SK-N-SH treated with all-trans-retinoic acid at 6 μM for 48 hours (cell line): ENCODE results near the gene MPP2.
"Not testable (repeated sequence)": the region's sequence is repeated elsewhere in the genome, so short reads cannot be mapped to it uniquely, and the experiment has no call there.

Source experiments
- ATAC-seq: fragments of 200-7000 bp; cut with Tn5 transposase; 3 replicates; pipeline ENCODE4 v1.9.1; 2020; ENCODE audit warnings: mild to moderate bottlenecking, moderate library complexity
- ARNTL ChIP-seq: fragments of 450-650 bp; formaldehyde crosslinking; IDR thresholded peaks from 2 replicates; pipeline ENCODE4 v1.5.0; 2020; ENCODE audit warnings: low read depth, mild to moderate bottlenecking, moderate library complexity, borderline replicate concordance
- BACH2 ChIP-seq: fragments of 250-450 bp; sonication (Bioruptor Pico); IDR thresholded peaks from 2 replicates; pipeline ENCODE4 v1.9.0; 2021; ENCODE audit warnings: mild to moderate bottlenecking, borderline replicate concordance
- CSDC2 ChIP-seq: fragments of 250-450 bp; sonication (Bioruptor Pico); IDR thresholded peaks from 2 replicates; pipeline ENCODE4 v1.5.0; 2020; ENCODE audit warnings: mild to moderate bottlenecking, moderate library complexity
- GLIS3 ChIP-seq: fragments of 250-450 bp; sonication (Bioruptor Pico); IDR thresholded peaks from 2 replicates; pipeline ENCODE4 v1.5.0; 2020; ENCODE audit warnings: mild to moderate bottlenecking, moderate library complexity
- ISL1 ChIP-seq: fragments of 250-450 bp; sonication (Bioruptor Pico); IDR thresholded peaks from 2 replicates; pipeline ENCODE4 v2.1.2; 2022; ENCODE audit warnings: mild to moderate bottlenecking, moderate library complexity
- PPARA ChIP-seq: fragments of 250-450 bp; sonication (Bioruptor Pico); IDR thresholded peaks from 2 replicates; pipeline ENCODE4 v1.5.0; 2020; ENCODE audit warnings: mild to moderate bottlenecking, borderline replicate concordance
- RARB ChIP-seq: fragments of 250-450 bp; sonication (Bioruptor Pico); IDR thresholded peaks from 2 replicates; pipeline ENCODE4 v1.8.0; 2021; ENCODE audit warnings: mild to moderate bottlenecking, moderate library complexity
- SNAI2 ChIP-seq: fragments of 250-450 bp; sonication (Bioruptor Pico); IDR thresholded peaks from 2 replicates; pipeline ENCODE4 v1.5.0; 2020; ENCODE audit warnings: mild to moderate bottlenecking, moderate library complexity
- TCF4 ChIP-seq: fragments of 250-450 bp; sonication (Bioruptor Pico); IDR thresholded peaks from 2 replicates; pipeline ENCODE4 v1.8.0; 2021; ENCODE audit warnings: mild to moderate bottlenecking, moderate library complexity, borderline replicate concordance
- ZC3H10 ChIP-seq: fragments of 250-450 bp; sonication (Bioruptor Pico); IDR thresholded peaks from 2 replicates; pipeline ENCODE4 v1.5.1; 2021; ENCODE audit warnings: mild to moderate bottlenecking, moderate library complexity
- ZFP3 ChIP-seq: fragments of 250-450 bp; sonication (Bioruptor Pico); IDR thresholded peaks from 2 replicates; pipeline ENCODE4 v1.5.0; 2020; ENCODE audit warnings: mild to moderate bottlenecking, moderate library complexity
- ZFP30 ChIP-seq: fragments of 450-650 bp; formaldehyde crosslinking; IDR thresholded peaks from 2 replicates; pipeline ENCODE4 v1.5.0; 2022; ENCODE audit warnings: mild to moderate bottlenecking, moderate library complexity
- ZNF565 ChIP-seq: fragments of 450-650 bp; formaldehyde crosslinking; conservative IDR thresholded peaks from 2 replicates; pipeline ENCODE4 v1.5.0; 2020; ENCODE audit warnings: low read depth, mild to moderate bottlenecking, moderate library complexity
- ZNF70 ChIP-seq: fragments of 450-650 bp; formaldehyde crosslinking; IDR thresholded peaks from 2 replicates; pipeline ENCODE4 v1.5.0; 2020; ENCODE audit warnings: mild to moderate bottlenecking, moderate library complexity
- ZNF8 ChIP-seq: fragments of 450-650 bp; formaldehyde crosslinking; IDR thresholded peaks from 2 replicates; pipeline ENCODE4 v1.5.0; 2020; ENCODE audit warnings: mild to moderate bottlenecking, moderate library complexity
- TF ChIP-seq, protein P1 (sequence below): fragments of 250-450 bp; sonication (Bioruptor Pico); IDR thresholded peaks from 2 replicates; pipeline ENCODE4 v1.5.0; 2020; ENCODE audit warnings: mild to moderate bottlenecking, moderate library complexity
- TF ChIP-seq, protein P2 (sequence below): fragments of 250-450 bp; sonication (Bioruptor Pico); IDR thresholded peaks from 2 replicates; pipeline ENCODE4 v1.5.1; 2020; ENCODE audit warnings: low read depth, mild to moderate bottlenecking, moderate library complexity
- TF ChIP-seq, protein P3 (sequence below): fragments of 250-450 bp; sonication (Bioruptor Pico); IDR thresholded peaks from 2 replicates; pipeline ENCODE4 v1.5.1; 2021; ENCODE audit warnings: mild to moderate bottlenecking, moderate library complexity
- TF ChIP-seq, protein P4 (sequence below): fragments of 250-450 bp; sonication (Bioruptor Pico); IDR thresholded peaks from 2 replicates; pipeline ENCODE4 v1.8.0; 2020; ENCODE audit warnings: mild to moderate bottlenecking, moderate library complexity, borderline replicate concordance

MPP2 gene

DNA sequence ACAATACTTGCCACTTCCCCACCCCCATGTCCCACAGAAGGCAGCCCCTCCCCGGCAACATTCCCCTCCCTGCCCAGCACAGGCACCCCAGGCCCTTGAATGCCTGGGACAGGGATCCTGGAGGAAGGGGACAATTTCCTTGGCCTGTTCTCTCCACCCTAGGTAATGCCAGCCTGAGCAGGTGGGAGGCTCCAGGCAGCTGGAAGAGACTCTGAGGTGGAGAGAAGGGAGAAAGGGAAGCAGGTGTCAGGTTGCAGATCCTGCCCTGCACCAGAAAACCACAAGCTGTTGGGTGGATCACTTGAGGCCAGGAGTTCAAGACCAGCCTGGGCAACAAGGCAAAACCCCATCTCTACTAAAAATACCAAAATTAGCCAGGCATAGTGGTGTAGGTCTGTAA, 8.9 kb downstream of the MPP2 start:
- no peak for ATAC-seq

DNA sequence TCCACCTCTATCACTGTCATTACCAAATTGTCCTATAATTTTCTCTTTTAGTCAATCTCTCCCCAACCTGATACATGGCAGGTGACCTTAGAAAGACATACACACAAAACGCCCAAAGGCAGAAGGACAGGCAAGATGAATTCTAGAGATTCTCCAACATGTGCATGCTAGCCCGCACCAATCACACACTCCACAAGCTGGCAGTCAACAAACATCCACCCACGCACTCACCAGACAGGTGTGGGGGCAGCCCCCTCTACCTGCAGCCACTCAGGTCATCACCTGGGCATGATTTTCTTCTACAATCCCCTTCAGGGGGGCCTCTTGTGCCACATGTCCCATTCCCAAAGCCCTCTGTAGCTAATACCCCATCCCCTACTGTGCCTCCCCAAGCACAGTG, 9.5 kb downstream of the MPP2 start:
- ATAC-seq, result no peak
- no peak for TF ChIP-seq PPARA

More for the DNA sequence above, 8.9 kb downstream of the MPP2 start:
- TF ChIP-seq GLIS3 (CRISPR knock-in tag) (no peak), ZNF8 (no peak), RARB (CRISPR knock-in tag) (no peak), ISL1 (CRISPR knock-in tag) (no peak), ZNF565 (CRISPR knock-in tag) (no peak), ZFP30 (CRISPR knock-in tag) (no peak), TCF4 (CRISPR knock-in tag) (no peak), CSDC2 (CRISPR knock-in tag) (no peak), SNAI2 (CRISPR knock-in tag) (no peak), BACH2 (no peak), ZC3H10 (CRISPR knock-in tag) (no peak), ZNF70 (CRISPR knock-in tag) (no peak), ARNTL (no peak), PPARA (no peak), ZFP3 (CRISPR knock-in tag) (no peak)
- TF ChIP-seq, protein P1, sequence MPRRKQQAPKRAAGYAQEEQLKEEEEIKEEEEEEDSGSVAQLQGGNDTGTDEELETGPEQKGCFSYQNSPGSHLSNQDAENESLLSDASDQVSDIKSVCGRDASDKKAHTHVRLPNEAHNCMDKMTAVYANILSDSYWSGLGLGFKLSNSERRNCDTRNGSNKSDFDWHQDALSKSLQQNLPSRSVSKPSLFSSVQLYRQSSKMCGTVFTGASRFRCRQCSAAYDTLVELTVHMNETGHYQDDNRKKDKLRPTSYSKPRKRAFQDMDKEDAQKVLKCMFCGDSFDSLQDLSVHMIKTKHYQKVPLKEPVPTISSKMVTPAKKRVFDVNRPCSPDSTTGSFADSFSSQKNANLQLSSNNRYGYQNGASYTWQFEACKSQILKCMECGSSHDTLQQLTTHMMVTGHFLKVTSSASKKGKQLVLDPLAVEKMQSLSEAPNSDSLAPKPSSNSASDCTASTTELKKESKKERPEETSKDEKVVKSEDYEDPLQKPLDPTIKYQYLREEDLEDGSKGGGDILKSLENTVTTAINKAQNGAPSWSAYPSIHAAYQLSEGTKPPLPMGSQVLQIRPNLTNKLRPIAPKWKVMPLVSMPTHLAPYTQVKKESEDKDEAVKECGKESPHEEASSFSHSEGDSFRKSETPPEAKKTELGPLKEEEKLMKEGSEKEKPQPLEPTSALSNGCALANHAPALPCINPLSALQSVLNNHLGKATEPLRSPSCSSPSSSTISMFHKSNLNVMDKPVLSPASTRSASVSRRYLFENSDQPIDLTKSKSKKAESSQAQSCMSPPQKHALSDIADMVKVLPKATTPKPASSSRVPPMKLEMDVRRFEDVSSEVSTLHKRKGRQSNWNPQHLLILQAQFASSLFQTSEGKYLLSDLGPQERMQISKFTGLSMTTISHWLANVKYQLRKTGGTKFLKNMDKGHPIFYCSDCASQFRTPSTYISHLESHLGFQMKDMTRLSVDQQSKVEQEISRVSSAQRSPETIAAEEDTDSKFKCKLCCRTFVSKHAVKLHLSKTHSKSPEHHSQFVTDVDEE (CRISPR knock-in tag), result no peak
- TF ChIP-seq, protein P2, sequence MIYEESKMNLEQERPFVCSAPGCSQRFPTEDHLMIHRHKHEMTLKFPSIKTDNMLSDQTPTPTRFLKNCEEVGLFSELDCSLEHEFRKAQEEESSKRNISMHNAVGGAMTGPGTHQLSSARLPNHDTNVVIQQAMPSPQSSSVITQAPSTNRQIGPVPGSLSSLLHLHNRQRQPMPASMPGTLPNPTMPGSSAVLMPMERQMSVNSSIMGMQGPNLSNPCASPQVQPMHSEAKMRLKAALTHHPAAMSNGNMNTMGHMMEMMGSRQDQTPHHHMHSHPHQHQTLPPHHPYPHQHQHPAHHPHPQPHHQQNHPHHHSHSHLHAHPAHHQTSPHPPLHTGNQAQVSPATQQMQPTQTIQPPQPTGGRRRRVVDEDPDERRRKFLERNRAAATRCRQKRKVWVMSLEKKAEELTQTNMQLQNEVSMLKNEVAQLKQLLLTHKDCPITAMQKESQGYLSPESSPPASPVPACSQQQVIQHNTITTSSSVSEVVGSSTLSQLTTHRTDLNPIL (CRISPR knock-in tag), result no peak
- TF ChIP-seq, protein P3, sequence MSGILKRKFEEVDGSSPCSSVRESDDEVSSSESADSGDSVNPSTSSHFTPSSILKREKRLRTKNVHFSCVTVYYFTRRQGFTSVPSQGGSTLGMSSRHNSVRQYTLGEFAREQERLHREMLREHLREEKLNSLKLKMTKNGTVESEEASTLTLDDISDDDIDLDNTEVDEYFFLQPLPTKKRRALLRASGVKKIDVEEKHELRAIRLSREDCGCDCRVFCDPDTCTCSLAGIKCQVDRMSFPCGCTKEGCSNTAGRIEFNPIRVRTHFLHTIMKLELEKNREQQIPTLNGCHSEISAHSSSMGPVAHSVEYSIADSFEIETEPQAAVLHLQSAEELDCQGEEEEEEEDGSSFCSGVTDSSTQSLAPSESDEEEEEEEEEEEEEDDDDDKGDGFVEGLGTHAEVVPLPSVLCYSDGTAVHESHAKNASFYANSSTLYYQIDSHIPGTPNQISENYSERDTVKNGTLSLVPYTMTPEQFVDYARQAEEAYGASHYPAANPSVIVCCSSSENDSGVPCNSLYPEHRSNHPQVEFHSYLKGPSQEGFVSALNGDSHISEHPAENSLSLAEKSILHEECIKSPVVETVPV (CRISPR knock-in tag), result no peak
- TF ChIP-seq, protein P4, sequence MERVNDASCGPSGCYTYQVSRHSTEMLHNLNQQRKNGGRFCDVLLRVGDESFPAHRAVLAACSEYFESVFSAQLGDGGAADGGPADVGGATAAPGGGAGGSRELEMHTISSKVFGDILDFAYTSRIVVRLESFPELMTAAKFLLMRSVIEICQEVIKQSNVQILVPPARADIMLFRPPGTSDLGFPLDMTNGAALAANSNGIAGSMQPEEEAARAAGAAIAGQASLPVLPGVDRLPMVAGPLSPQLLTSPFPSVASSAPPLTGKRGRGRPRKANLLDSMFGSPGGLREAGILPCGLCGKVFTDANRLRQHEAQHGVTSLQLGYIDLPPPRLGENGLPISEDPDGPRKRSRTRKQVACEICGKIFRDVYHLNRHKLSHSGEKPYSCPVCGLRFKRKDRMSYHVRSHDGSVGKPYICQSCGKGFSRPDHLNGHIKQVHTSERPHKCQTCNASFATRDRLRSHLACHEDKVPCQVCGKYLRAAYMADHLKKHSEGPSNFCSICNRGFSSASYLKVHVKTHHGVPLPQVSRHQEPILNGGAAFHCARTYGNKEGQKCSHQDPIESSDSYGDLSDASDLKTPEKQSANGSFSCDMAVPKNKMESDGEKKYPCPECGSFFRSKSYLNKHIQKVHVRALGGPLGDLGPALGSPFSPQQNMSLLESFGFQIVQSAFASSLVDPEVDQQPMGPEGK (CRISPR knock-in tag), result no peak

DNA sequence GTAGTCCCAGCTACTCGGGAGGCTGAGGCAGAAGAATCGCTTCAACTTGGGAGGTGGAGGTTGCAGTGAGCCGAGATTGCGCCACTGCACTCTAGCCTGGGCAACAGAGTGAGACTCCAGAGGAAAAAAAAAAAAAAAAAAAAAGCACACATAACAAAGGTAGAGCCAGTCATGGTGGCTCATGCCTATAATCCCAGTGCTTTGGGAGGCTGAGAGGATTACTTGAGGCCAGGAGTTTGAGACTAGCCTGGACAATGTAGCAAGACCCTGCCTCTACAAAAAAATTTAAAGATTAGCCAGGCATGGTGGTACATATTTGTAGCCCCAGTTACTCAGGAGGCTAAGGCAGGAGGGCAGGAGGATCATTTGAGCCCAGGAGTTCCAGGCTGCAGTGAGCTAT, 12.8 kb downstream of the MPP2 start:
- ATAC-seq, result not testable (repeated sequence)

DNA sequence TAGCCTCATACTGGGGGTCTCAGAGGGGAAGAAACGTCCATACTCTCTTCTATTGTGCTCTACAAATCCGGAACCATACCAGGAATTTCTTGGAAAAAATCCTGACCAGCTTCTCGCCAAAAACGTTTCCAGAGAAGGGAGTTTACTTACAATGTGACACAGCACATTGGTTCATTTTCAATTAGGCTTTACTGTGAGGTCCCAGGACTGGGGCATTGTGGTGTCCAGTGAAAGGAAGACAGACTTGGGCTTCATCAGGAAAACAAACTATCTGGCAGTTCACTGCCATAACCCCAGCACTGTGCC, 14.7 kb downstream of the MPP2 start:
- TF ChIP-seq, protein P1 (CRISPR knock-in tag), result no peak
- TF ChIP-seq BACH2 (no peak), ZNF8 (no peak), ZNF565 (CRISPR knock-in tag) (no peak), ARNTL (no peak), ZFP3 (CRISPR knock-in tag) (no peak), GLIS3 (CRISPR knock-in tag) (no peak)
- TF ChIP-seq, protein P2 (CRISPR knock-in tag), result no peak
- TF ChIP-seq, all 23 proteins: peak for 0
- ATAC-seq, result no peak
